GM19043 (cell line): ENCODE data around the gene LAMA1.

Experiments used
- ATAC-seq: cut with Tn5 transposase; IDR thresholded peaks from one replicate; pipeline ENCODE4 v1.9.1; 2021; ENCODE audit warnings: low read depth; ENCODE audit not compliant: unreplicated experiment

The LAMA1 gene

GRCh38 chr18:7000484-7001096, 117.0 kb downstream of the LAMA1 start:
- ATAC-seq = no peak

- no peak for ATAC-seq
Observed at GRCh38 chr18:6997808-6998207, 119.8 kb downstream of the LAMA1 start.

DNA sequence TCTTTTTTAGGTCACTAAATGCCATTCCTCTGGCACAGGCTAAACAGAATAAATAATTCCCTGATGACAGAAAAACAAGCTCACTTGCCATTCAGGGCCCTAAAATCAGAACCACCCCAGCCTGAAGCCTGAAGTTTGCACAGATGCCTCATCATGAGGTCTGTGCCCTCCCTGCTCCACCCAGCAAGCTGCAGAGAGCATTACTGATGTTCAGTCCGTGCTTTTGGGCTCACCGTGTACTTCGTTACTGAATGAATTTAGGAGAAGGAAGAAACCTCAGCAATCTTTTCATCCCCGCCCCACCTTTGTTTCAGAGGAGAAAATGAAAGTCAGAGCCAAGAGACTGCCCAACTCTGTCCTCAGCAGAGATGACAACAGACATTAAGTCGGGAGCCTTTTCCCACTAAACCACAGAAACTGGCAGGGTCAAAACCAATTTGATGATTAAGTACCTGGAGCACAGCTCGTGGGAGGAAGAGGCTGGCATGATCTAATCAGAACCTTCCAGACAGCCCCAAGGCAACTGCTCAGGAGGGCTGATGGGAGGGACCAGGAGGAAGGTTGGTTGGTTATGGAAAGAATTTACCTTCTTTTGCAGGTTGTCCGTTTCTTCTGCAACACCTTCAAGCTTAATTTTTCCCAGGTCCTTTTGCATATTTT, 122.7 kb downstream of the LAMA1 start:
- ATAC-seq = no peak

GRCh38 chr18:6994056-6994770, 123.4 kb downstream of the LAMA1 start:
- no peak for ATAC-seq

DNA sequence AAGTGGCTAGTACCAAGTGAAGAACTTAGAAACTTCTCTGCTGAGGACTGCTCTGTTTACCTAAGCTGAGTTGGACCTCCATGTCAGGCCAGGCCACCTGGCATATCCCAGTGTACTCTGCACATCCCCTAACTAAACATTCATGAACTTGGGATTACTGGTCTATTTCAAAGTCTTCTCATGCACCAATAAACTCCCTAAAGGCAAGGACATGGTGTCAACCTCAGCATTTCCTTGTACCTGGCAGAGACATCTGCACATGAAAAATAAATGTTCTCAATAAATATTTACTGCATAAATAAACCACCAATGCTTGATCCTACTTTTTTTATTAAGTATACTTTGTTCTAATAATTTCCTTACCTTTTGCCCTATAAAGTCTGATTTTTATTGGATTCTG, 124.8 kb downstream of the LAMA1 start:
- no peak for ATAC-seq

DNA sequence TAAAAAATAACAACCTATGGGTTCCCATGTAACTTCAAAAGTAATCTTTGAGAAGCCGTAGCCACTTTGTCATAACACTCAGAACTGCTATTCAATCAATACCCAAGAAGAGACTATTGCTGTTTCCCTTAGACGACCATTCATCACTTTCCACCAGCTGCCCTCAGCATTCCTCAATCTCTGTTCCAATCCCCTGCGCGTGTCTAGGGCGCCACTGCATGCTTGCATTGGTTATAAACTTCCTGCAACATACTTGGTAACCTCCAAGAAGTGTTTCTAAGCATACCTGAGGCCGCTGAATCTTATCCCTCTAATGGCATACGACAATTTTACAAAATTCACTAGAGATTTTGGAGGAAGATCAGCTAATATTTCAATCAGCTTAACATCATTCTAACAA, 134.2 kb downstream of the LAMA1 start:
- ATAC-seq = no peak

DNA sequence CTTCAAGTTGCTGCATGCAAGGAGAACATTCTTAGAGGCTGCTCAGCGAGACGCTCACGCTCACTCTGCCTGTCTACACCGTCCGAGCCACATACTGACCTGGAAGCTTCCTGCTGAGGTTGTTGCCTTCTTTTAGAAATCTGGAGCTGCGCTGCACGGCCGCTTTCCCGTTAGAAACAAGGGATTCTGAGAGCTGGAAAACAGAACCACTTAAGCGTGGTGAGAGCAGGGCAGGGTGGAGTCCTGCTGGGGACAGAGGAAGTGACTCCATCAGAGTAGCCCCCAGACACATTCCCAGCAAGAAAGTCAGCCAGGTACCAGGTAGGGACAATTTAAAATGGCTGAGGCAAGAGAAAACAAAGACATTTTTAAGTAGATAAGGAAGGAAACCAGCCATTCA, 135.2 kb downstream of the LAMA1 start:
- no peak for ATAC-seq

GRCh38 chr18:6980363-6980762, 137.2 kb downstream of the LAMA1 start:
- ATAC-seq = no peak

GRCh38 chr18:6979954-6980353, 137.6 kb downstream of the LAMA1 start:
- no peak for ATAC-seq

DNA sequence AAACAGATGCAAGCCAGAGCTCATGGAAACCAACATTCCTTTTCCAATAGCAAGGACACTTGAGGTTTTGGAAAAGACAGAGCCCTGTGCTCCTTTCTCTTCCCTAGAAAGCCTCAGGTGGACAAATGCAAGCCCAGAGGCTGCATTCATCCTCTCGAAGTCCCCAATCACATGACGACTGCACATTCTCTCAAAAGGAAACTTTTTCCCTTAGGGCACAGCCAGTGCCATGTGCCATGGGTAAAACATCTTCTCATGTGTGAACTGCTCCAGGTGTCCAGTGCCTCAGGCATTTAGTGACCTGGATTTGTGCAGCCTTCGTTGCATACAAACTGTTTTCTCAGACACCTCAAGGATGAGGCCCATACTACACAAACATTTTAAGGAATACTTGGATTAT, 140.7 kb downstream of the LAMA1 start:
- no peak for ATAC-seq

DNA sequence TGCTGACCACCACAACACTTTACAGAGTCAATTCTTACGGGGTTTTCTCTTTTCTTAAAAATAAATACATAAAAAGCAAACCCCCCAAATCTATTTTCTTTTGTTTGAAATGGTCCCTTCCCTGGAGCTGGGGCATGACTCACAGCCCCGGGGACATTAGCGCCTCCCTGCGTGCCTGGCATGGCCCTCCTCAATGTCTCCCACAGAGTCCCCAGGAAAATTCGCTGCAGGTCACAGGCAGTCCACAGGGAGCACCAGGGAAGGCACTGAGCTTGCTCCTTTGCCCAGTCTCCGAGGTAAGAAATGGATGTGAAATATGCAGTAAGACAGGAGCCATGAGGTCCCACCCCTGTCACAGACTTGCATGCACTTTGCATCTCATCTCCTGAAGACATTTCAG, 142.5 kb downstream of the LAMA1 start:
- no peak for ATAC-seq

GRCh38 chr18:6971823-6972478, 145.6 kb downstream of the LAMA1 start:
- no peak for ATAC-seq

DNA sequence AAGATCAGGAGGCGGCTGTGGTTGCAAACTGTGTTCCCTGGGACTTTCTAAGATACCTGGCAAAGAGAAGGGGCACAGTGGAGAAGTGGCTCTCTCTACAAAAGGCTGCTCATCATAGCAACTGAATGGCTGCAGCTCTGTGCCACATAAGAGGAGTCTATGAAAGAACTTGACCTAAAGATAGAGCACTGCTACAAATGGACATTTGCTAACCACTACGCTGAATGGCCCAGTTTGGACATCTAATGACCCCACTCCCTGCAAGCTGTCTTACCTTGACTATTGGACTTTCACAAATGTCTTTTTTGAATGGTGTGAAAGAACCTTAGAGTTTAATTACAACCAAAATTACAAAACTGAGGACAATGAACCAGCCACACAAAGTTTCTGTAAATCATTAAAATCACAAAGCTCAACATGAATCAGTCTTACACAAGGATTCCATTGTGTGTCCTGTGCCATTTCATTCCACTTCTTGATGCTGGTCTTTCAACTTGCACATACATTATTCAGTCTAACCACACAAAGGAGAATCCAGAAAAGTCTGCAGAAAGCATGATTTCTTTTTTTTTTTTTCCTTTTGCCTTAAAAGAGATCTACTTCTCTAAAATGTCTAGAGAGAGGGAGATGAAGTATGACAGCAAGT, 154.0 kb downstream of the LAMA1 start:
- ATAC-seq = no peak

DNA sequence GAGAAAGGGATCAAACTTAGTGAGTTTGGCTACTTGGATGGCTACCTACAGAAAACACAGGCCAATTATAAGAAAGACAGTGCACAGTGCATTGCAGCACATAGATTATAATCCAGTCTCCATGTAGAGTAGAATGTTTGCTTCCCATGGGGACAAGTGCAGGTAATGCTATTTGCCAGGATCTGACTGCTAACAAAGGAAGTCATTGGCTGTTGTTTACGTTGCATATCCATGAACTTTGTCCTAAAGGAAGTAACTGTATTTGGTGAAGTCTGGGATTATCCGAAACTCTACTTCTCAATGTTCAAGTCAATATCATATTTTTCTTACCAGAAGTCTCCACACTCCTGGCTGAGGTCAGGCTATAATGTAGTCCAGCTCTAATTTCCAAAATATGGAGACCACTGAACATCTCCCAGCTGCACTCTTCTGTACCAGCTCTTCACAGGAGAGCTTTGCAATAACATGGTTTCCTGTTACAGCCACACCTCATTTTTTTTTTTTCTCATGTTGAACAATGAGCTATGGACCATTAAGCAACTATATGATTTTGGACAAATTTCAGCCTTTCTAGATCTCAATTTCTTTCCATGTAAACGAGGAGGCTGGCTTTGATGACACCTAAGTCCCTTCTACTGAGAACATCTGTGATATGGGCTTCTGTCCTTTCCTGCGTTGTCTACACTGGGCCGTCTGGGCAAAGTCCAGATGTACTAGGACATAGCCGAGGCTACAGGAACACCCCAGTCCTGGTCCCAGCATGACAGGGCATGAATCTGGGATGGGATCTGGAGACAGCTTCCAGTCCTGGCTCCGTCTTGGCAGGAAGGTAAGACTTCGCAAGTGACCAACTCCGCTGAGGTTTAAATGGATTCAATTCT, 154.8 kb downstream of the LAMA1 start:
- ATAC-seq = no peak

DNA sequence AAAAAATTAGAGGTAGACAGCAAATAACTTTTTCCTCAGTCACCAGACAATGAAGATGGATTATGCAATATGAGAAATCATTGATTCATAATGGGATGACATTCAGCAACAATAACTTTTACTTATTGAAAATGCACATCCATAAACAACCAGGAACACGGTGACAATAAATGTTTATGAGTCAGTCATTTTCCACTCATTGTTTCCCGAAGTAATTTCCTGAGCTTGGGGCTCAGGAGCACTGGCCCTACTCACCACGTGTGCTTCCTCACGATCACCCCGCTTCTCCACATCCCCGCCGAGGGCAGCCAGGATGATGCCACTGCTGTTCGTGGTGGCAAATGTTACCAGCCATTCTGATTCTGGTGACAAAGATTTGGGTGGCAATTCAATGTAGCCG, 156.3 kb downstream of the LAMA1 start:
- no peak for ATAC-seq

- no peak for ATAC-seq
Observed at GRCh38 chr18:6960656-6961055, 156.9 kb downstream of the LAMA1 start.

DNA sequence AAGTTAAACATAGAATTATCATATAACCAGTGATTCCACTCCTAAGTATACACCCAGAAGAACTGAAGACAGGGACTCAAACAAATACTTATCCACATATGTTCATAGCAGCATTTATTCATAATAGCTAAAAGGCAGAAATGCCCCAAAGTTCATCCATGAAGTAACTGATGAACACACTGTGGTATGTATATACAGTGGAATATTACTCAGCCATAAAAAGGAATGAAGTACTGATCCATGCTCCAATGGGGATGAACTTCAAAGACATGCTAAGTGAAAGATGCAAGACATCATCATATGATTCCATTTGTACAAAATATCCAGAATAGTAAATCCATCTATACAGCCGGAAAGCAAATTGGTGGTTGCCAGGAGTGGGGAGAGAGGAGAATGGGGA, 157.5 kb downstream of the LAMA1 start:
- ATAC-seq = no peak

- no peak for ATAC-seq
Observed at GRCh38 chr18:6959110-6959509, 158.5 kb downstream of the LAMA1 start.

DNA sequence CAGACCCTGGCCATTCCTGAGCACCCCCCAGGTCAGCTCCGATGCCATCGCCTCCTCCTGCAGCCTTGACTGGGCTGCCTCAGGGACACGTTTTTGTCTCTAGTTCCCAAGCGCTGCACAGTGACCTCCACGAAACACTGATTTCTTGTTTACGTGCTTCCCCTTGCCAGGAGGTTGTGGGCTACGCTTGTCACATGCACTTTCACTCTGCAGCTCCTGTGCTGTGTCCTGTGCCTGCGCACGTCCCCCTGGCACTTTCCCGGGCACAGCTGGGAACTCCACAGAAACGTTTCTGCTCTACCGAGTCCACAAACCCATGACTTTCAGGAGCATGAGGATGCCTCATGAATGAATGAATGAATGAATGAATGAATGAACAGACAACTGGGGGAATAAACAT, 160.6 kb downstream of the LAMA1 start:
- ATAC-seq = no peak

- no peak for ATAC-seq
Observed at GRCh38 chr18:6956495-6956894, 161.1 kb downstream of the LAMA1 start.
